CMK (cell line): ENCODE results near the gene TGFB1.
"Not testable (repeated sequence)": the region's sequence is repeated elsewhere in the genome, so short reads cannot be mapped to it uniquely, and the experiment has no call there.

ENCODE experiments used
- DNase-seq: peaks from one replicate; pipeline ENCODE4 v3.0.0-alpha.2; 2010; ENCODE audit warnings: low read depth

Gene TGFB1

DNA sequence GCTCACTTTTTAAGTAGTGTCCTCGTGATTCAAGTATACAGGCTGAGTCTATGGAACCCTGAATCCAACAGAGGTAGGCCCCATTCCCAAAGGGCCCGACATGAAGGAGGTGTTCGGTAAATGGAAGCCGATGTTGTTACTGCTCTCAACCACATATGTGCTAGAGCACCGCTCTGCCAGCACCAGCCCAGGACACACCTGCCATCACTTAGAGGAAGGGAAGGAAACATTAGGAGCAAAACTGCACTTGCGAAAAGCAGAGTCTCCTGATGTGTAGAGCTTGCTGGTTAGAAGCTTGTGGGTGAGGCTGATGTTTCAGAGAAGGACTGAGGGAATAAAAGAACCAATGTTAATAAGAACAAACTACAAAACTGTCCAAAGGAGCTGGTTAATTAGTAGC, 53.2 kb downstream of the TGFB1 start:
- DNase-seq = no peak

DNA sequence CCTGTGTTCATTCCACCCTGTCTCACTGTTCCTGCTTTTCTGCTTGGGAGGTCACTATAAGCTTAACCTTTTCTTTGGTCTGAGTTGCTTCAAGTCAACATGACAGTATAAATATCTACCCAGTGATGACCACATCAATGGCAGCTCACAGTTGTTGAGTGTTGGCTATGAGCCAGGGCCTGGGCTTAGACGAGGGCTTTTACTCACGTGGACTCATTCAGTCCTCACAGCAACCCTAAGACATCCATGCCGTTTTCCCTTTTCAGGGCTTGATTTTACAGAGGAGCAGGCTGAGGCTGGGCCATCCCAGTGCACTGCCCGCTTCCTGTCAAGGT, 54.0 kb downstream of the TGFB1 start:
- DNase-seq = no peak

DNA sequence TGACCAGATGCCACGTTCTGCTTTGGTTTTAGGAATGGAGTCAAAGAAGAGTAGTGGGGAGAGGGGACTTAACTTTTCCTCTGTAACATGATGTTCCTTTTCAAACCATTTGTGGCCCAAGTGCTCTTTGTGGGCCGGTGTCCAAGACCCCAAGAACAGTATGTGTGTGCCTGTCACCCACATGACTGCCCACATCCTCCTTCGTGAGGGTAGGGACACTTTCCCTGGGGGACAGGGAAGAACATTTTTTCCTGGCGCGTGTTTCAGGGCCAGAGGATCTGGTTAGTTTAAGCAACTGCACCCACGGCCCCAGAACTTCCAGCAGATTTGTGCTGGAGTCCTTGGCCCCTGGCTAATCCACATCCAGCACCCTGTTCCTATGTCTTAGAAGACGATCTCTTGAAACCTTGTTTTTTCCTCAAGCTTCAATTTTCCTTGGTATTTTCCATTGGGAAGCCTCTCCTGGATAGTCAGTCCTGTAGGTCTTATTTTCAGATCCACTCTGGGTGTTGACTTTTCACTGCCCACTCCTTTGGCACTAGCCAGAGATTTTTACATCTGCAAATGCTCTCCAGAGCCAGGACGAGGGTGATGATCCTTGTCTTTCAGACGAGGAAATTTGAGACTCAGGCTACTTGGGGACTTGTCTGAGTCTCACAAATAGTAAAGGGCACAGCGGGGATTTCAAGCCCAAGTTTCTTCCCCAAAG, 54.5 kb downstream of the TGFB1 start:
- DNase-seq = no peak

DNA sequence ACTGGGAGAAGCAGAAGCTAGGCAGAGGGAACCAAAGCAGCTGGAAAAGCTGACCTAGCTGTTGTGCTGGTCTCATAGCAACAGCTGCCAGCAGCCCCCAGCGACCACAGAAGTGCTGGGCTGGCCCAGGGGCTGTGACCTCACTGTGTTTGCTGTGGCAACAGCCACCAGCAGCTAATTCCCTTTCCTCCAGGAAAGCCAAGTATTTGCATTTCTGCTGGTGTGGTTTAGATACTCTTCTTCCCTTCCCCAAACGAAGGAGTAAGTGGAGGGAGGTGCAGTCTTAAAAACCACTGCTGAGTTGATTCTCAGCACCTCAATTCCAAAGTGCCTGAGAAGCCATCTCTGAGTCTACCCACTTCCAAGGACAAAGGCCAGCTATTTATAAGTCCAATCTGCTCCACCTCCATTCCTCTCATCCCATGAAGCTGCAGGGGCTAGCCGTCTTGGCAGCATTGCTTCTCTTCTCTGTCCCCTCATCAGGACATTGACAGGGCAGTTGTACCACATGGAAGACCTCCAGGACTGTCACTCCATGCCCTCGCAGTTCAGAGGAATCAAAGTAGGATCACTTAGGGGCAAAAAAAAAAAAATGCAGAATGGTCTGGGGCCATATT, 55.3 kb downstream of the TGFB1 start:
- no peak for DNase-seq

DNA sequence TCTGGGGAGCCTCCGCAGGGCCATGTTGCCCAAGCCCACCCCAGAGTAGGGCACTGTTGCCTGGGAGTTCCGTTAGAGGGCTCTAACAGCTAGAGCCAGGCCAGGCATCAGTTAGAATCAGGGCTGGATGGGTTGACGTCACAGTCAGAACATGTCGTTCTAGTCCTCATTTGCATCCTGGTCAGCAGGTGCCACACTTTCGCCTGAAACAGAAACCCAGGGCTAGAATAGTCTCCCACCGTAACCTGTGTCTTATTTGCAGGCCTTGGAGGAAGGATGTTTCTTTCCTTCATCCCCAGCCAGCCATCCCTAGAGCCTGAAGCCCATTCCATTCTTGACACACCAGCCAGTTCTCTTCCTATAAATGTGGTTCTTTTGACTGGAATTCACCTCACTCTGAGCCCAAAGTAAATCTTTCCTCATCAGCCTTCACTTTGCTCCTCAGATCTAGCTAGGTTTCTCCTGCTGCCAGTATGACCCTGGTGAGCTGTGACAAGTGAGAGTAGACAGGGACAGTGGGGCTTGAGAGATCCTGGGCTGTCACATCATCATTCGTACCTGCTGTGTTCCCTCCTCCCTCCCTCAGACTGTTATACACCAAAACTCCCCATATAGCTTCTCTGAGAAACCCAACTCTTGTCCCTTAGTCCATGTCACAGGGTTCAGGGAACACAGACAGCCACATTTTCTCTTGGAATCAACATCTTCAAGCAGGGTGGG, 55.9 kb downstream of the TGFB1 start:
- no peak for DNase-seq

DNA sequence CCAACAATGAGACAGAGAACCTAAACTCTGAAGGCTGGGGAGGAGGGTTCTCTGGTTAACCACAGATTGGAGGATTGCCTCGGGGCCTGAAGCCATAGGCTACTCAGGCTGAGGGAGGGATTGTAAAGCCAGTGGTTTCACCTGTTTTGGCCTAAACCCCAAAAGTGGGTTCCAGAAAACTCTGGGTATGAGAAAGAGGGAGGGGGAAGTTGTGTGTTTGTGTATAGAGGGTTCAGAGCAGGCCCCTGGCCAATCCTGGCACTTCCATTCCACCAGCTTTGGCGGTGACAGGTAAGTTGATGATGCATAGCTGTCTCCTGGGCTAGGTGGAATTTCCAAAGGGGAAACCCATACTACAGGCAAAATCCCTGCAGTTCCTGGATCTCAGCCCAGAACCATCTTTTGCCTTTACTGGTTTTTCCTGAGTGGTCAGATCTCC, 57.3 kb downstream of the TGFB1 start:
- no peak for DNase-seq

DNA sequence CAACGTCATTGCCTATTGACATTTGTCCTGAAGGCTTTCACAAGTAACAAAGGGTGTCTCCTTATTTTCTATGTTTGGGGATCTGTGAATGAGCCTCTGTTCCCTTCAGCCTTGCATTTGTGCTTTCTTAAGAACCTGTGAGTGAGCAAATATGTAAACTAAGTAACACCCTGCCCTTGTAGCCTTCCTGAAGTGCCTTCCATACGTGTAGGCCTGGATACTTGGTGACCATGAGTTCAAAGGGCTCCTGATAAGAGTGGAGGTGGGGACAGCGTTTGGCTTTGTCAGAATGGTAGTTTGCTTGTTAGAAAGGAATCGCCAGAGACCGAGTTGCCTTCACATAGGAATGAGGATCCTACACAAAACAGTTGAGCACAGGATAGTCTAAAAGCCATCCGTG, 58.2 kb downstream of the TGFB1 start:
- DNase-seq = no peak

DNA sequence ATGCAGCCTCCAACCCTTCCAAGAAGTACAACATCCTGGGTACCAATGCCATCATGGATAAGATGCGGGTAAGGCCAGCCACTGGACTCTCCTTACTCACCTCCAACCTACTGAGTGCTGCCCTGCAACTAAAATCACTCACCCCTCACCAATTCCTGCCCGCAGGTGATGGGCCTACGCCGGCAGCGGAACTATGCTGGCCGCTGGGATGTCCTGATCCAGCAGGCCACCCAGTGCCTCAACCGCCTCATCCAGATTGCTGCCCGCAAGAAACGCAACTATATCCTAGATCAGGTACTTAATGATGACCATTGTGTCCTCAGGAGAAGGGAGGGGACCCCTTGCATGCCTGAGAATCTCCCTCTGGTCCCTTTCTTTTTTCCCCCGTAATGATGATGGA, 59.3 kb downstream of the TGFB1 start:
- no peak for DNase-seq

DNA sequence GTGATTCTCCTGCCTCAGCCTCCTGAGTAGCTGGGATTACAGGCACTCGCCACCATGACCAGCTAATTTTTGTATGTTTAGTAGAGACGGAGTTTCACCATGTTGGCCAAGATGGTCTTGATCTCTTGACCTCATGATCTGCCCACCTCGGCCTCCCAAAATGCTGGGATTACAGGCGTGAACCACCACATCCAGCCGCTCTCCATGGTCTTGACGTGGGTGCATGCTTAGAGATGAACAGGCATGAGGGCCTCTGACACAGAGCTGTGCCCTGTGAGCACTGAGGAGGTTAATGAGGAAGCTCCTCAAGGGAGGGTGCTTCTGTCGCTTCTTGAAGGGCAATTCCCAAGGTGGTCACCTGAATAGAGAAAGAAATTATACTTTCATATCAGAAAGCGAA, 63.9 kb downstream of the TGFB1 start:
- not testable (repeated sequence) for DNase-seq

DNA sequence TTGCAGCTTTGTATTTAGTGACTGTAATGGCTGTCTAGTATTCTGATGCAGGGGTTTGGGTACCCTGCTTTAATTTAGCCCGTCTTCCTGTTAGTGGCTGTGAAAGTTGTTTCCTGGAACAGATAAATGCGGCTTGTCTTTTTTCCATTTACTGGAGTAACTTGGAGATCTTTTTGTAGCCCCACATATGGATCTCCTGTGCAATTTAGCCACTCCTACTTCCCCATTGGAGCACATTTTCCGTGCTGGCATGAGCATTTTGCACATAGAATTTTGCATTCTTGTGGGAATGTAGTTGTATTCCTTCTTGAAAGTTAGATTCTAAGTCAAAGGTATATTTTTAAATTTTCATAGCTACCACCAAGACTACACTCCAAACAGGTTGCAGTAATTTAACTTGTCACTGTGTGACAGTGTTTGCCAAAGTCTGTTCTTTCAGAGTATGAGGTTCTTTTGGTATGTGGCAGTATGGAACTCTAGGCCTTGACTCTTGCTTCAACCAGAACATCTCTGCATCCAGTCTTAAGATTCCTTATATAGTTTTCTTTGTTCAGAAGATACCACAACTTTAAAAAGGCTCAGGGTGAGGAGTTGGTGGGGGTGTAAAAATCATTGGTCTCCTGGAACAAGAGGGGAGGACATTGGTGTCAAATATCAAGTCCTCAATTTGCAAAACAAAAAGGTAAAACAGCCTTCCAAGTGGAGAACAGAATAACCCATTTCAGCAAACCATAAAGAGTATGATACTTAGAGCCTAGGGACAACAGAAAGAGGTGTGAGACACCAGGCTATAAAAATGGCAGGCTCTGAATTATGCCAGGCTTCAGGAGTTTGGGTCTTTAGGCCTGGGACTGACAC, 64.8 kb downstream of the TGFB1 start:
- DNase-seq = no peak
